ENCODE results near the gene ACAD10.

DNA sequence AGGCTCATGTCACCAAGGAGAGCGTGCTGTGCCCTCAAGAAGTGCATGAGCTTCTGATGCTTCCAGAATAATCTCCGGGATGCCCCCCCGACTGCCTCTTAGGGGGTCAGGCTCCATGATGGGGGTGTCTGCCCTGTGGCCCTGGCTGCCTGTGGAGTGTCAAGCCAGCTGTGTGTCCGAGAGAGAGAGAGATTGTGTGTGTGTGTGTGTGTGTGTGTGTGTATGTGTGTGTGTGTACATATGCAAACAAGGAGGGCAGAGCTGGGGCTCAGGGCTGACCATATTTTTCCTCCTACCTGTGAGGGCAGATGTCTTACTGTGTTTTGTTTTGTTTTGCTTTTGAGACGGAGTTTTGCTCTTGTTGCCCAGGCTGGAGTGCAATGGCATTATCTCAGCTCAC lies 75.2 kb downstream of the ACAD10 start:
- no peak for TF ChIP-seq BHLHE40 (IDR thresholded peaks at IDR 0.05; ENCODE audit: borderline replicate concordance)
- no peak for TF ChIP-seq PKNOX1 (IDR thresholded peaks at IDR 0.05)
- no peak for TF ChIP-seq SP1 (IDR thresholded peaks at IDR 0.05)
- no peak for TF ChIP-seq SUZ12 (IDR thresholded peaks at IDR 0.05)
- no peak for TF ChIP-seq ELF4 (IDR thresholded peaks at IDR 0.05)

Data from HEK293T (cell line).